ENCODE measurements around the gene NFE2.
"Not testable (repeated sequence)": the region's sequence is repeated elsewhere in the genome, so short reads cannot be mapped to it uniquely, and the experiment has no call there.

Gene NFE2

DNA sequence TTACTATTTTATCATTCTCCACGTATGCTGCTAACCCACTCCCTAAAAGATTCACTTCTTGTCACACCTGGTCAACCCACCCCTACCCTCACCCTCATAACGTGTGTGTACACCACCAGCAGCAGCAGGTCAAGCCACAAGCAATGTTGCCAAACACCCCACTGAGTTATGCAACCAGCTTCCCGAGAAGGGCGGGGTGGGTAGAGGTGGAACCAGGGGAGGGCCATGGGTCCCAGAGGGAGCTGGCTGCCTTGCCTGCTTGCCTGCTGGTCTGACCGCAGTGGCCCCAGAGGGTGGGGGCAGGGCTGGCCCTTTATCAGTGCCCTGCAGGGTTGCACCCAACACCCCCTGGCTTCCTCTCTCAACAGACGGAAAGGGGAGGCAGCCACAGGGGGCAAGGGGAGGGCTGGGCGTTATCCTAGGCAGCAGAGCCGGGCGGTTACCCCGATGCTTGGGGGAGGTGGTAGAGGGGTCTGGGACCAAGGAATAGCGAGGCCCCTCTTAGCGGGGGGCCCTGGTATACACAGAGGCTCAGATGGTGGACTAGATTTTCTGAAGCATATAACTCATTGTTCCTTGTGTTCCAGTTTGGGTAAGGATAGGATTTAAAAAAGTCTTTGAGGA, 3.5 kb upstream of the NFE2 start:
- DNase-seq, result no peak

DNA sequence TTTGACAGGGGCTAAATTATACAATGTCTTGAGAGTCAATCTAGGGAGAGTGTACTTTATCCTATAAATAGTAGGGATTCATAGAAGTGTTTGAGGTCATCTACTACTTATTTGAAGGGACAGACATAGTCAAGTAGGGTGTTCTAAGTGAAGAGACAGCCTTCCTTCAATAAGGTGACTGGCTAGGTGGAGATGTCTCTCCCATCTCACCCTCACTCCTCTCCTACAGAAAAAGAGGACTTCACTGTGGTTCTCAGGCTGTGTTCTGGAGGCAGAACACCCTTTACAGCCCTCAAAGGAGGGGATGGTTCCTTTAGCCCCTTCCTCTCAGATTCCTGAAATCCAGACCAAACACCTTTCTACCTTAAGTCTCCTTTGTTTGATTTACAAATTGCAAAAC, 2.8 kb upstream of the NFE2 start:
- DNase-seq, result no peak

DNA sequence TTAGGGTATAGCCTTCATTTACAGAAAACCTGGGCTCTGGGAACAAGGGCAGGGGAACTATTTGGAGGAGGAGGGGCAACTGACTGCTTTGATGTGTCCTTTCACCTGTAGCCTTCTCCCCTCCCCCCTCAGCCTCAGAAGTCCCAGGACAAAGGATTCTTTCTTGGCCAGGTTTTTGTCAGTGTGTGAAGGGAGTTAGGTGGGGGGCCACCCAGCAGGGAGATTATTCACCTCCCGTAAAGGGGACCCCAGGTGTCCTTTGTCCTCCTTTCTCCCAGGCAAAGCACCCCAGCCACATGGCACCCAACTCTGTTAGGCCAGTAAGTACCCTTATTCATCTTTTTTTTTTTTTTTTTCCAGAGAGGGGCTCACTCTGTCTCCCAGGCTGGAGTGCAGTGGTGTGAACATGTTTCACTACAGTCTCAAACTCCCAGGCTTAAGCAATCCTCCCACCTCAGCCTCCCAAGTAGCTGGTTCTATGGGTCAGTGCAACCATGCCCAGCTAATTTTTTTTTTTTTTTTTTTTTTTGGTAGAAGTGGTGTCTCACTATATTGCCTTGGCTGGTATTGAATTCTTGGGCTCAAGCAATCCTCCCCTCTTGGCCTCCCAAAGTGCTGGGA, 723 bp upstream of the NFE2 start:
- no peak for DNase-seq

DNA sequence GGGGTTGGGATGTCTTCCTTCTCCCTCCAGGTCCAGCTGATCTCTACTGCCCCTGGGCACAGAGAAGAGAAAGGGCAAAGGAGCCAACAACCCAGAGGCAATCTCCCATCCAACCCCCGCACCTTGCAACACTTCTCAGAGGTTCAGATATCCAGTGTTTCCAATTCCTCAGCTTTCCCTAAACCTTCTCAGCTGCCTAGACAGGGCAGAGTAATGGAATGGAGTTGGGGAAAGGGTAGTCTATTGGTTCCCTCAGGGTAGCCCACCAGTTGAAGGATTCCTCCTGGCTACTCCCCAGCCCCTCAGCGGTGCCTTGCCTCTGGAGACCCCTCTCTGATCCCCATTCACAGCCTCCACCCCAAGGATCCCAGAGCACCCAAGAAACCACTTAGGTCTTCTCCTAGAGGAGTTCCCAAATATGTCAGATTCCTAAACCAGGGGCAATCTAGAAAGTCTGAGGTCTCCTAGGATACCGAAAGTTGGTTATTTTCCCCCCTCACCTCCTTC, 537 bp downstream of the NFE2 start:
- no peak for DNase-seq

DNA sequence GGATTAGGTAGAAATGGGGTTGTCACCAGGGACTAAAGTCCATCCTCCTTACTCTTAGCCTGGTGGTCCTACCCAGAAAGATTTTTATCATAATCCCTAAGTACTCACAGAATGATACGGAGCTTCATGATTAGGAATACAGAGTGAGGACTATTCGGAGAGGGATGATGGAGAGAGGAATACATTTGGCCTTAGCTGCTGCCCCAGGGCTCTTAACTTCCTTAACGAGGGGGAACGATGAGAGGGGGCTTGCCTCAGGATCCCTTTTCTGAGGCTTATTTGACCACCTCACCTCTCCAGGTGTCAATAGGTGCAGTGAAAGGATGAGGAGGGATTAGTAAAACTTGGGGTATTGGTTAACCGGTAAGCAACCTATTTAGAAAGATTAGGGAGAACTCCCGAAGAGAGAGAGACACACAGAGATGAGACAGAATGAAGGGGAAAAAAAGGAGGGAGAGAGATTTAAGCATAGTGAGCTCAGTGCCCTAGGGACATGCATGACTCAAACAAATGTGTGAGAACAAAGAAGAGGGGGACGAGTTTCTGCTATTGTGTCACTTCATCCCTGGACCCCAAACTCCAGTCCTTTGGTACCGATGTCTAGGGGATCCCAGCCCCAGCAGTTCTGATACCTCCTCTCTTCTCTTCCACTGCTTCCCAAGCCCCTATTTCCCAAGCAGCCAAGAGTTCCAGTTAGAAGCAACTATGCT, 1.1 kb downstream of the NFE2 start:
- no peak for DNase-seq

DNA sequence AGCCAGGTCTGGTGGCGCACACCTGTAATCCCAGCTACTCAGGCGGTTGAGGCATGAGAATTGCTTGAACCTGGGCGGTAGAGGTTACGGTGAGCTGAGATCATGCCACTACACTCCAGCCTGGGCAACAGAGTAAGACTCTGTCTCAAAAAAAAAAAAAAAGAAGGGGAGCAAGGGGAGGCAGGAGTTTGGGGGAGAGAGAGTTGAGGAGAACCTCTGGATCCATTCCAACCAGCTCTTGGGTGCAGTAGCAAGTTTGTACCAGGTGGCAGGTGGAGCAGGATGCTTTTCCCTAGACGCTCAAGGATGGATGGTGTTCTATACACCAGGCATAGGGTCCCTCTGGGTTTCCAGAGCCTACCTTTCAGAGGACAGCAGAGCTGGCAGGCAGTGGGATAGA, 1.9 kb downstream of the NFE2 start:
- DNase-seq, result no peak

DNA sequence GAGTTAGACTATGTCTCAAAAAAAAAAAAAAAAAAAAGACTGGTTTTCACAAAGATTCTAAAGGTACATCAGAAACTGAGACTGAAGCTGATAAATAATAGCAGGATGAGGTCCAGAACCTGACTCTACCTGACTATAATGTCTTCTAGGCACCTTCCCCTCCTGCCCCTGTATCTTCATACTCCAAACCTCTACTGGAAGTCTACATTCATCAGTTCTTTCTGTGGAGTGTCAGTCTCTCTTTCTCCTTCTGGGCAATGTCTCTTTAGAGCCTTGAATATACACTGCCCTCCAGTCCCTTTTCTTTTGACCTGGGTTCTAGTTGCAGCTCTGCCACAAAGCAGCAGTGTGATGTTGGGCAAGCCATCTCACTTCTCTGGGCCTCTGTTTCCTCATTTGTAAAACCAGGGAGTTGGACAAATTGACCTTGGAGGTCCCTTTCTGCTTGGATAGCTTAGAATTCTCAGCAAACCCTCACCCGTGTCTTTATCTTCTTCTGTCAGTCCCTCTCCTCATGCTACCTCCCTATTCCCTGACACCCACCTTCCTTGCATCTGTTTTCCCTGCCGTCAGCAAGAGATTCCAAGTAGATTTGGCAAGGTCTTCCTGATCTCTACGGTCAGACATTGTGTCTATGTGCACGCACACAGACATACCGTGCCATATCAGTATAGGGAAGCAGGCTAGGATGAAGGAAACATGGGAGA, 4.3 kb downstream of the NFE2 start:
- DNase-seq, result no peak

DNA sequence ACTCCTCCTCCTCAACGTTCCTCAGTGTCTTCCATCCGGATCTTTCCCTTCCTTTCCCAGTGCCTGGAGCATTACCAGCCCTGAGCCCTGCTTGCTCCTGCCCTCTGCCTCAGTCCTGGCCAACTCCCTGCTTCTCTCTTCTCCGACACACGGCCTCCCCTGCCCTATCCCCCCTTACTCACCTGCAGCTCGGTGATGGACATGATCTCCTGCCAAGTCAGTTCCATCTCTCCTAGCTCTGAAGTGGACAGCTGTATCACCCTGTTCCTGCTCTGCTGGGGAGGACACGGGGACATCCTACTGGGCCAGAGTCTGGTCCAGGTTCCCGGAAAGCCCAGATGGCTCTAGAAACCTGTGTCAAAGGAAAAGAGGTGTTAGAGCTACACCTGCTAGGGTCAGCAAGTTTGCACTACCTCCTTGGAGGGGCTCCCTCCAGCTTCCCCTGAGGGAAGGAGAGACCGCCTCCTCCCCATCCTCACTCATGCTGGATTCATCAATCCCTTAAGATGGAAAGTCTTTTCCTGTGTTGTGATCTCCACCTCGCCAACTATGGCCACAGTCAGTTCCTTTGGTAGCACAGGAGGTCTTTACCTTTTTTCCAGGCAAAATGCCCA, 5.8 kb downstream of the NFE2 start:
- DNase-seq, result no peak

DNA sequence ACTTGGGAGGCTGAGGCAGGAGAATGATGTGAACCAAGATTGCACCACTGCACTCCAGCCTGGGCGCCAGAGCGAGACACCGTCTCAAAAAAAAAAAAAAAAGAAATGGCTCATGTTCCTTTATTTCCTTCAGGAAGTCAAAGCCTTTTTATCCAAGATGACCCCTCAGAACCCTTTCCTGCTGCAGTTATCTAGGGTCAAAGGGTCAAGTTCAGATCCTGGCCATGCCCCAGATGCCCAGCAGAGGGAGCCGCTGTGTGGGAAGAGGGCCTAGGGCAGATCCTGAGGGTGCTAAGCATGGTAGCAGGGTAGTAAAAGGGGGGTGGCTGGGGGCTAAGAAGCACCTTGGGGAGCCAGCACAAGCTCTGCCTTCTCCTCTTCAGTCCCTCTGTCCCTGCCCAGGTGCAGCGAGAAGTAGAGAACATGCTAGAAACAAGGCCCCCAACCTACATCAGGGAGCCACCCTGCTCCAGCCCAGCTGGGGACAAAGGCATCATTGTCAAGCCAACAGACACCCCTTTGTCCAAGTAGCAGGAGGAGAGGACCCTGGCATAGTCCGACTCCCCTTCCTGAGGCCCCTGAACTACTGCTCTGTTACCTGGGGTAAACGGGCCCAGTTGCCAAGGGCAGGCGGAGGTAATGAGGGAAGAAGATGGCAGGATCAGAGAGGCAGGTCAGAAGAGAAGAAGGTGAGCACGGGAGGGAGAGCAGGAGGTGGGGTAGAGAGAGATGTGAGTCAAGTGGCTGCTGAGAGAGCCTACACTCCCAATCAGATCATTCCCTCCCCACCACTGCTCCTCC, 6.5 kb downstream of the NFE2 start:
- DNase-seq, result peak; percentile 33

DNA sequence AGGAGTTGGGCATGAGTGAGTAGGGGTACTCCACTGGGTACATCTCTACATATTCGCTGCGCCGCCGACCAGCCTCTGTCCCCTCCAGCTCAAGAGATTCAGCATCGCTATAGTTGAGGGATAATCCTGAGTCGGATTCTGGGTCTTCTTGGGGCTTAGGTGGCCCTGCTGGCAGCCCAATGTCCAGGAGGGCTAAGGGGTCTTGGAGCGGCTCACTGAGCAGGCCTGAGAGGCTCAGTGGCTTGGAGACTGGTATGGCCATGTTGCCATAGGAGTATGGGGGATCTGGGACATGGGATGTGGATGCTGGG, 7.9 kb downstream of the NFE2 start:
- no peak for DNase-seq

DNA sequence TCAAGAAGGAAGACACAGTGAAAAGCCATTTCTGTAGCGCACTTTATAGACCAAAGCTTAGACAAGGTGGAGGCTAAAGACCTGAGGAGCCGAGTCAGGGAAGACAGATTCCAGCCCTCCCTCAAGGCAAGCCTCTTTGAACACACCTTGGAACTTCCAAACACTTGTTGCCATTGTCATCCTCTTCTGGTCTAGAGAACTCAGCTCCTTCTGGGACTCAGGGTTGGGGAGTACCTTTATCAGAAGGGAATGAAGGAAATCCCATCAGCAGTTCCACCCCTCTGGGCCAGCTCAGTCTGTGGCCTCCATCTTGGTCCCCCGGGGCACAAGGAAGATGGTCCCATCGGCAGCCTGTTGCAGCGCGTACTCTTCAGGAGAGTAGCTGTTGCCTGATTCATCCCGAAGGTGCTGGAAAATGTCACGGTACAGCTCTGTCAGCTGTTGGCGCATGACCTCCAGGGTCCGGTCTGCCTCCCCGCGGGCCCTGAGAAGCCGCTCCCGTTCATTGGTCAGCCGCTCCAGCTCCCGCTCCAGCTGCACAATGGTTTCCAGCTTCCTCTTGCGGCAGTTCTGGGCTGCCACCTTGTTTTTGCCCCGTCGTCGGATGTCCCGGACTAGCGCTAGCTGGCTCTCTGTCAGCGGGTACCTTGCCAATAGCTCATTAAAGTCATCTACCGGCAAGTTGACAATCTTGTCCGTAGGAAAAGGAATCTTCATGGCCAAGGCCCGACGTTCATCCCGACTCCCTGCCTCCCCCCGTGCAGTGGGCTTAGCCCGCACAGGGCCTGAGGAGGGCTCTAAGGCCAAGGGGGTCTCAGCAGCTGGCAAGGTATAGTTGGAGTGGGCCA, 8.5 kb downstream of the NFE2 start:
- no peak for DNase-seq

DNA sequence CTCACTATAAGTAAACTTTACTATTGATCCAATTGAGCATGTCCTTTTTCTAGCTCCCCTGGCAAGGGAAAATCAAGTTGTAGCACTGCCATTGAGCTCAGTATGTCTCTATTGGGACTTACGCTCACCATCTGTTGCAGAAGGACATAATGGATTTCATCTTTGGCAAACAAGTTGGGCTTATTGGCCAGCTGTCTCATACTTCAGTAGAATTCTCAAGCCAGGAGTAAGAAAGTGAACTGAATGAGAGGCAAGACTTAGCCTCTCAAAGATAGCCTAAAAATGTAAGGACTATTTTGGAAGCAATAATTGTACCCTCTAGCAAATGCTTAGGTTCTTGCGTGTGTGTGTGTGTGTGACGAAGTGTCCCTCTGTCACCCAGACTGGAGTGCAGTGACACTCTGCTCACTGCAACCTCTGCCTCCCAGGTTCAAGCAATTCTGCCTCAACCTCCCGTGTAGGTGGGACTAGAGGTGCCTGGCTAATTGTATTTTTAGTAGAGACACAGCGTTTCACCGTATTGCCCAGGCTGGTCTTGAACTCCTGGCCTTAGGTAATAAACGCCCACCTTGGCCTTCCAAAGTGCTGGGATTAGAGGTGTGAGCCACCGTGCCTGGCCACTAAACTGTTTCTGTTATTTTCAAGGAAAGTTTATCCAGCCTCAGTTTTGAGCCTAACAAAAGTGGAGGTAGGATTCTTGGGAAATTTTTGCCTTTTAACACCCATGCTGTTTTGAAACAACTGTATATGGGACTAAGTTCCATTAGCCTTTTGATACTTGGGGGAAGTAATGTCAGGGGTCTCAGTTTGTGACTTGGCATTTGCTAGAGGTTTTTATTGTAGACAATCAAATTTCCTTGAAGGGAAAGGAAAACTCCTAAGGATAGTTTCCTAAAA, 13.3 kb downstream of the NFE2 start:
- DNase-seq, result no peak

DNA sequence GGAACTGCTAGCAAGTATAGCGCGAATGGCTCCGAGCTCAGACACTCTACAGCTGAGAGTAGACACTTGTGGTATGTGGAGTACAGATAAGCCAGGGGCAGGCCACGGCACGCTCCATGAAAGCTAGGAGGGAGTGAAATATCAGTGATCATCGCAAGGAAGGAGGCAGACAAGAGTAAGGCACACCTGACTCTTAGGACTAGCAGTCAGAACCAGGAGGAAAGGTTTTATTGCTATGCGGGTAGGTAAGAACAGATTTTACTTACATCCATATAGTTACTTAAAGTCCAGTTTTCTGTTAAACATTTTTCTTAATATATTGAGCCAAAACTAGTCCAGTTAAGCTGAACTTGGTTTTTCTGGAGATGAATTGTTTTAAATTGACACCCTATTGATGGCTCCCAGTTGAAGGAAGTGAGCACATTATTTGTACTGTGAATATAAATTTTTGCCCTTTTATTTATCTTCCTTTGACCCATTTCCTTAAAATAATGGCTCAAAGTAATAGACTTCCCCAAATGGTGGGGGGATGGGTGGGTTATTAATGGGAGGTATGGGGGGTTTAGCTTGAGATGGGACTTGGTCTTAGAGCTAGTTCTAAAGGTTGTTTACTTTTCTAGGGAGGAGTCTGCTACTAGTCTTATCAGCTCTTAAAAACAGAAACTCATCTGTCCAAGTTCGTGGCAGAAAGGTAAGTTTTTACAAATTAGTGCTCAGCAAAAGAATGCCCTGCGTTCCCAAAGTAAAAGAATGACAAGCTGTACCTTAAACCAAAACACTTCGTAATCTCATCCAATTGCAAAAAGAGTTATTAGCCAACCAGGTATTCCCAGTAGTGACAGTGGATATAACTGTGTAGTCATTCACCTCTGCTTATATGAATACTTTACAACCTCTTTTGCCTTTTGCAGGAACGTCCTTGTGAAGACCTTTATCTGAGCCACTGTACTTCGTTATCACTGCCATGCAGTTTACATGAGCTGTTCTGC, 14.5 kb downstream of the NFE2 start:
- DNase-seq, result no peak

DNA sequence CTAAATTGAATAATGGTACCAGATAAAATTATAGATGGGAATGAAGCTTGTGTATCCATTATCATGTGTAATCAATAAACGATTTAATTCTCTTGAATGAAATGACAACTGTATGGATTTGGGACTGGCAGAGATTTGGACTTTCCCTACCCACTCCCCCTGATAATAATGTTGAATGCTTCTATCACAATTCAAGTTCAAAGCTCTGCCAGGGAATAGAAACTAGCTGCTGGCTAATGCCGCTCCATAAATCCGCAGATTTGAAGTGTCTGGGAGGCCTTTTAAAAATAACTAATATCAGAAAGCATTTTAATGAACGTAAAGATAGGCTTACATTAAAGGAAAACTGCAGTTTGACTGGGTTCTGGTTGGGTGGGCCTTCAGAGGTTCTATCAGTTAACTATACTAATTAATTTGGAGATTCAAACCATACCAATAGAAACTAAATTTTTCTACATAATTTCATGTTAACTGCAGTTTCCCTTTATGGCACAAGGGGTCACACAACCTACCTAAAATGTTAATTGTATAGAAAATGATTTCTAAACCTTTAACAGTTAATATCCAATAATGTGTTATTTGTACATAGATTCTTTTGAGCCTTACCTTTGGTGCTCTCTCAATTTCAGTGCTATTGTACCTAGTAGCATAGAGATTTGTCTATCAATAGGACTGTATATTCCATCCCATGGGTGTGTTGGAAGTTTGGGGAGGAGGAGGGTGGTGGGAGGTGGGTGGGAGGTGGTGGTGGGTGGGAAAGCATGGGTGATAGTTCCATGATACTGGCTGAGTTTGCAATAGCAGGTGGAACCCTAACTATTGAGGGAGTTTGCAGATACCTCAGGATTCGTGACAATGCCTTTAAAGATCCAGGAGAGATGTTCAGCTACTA, 15.4 kb downstream of the NFE2 start:
- DNase-seq, result no peak

DNA sequence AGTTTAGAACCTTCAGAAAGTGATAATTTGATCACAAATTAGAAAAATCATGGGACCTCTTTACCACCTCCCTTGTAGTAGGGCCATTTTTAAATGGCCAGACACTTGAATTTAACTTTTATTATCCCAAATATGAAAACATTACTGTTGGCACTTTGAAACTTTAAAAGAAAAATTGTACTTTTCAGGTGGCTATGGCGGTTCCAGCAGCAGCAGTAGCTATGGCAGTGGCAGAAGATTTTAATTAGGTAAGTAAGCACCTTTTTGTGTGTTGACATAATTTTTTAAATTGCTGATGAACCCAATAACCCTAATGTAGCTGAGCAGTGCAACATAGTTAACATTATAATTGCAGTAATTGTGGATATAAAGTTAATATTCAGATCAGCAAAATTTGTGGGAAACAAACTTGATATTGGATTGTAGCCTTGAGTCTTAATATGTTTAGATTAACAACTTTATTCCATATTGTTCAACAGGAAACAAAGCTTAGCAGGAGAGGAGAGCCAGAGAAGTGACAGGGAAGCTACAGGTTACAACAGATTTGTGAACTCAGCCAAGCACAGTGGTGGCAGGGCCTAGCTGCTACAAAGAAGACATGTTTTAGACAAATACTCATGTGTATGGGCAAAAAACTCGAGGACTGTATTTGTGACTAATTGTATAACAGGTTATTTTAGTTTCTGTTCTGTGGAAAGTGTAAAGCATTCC, 16.6 kb downstream of the NFE2 start:
- DNase-seq, result not testable (repeated sequence)

DNA sequence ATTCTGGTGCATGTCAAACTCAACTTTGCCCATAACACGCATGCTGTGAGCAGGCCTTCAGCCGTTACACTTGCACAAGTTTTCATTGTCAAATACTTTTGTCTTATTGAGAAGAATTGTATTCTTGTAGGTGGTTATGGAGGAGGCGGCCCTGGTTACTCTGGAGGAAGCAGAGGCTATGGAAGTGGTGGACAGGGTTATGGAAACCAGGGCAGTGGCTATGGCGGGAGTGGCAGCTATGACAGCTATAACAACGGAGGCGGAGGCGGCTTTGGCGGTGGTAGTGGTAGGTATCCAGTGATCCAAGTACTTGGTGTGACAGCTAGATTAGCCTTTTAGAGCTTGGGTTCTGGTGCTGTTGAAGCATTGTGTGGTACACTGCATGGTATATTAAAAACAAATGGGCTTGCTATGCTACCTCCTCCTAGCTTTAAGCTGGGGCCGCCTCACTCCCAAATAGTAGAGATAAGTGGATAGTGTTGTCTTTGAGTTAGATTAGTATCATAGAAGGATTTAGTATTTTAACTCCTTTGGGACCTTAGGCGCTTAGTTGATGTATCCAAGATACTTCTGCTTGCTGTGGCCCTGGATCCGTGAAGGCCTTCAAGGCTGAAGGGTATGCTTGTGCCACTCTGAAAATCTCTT, 17.7 kb downstream of the NFE2 start:
- DNase-seq, result no peak

DNA sequence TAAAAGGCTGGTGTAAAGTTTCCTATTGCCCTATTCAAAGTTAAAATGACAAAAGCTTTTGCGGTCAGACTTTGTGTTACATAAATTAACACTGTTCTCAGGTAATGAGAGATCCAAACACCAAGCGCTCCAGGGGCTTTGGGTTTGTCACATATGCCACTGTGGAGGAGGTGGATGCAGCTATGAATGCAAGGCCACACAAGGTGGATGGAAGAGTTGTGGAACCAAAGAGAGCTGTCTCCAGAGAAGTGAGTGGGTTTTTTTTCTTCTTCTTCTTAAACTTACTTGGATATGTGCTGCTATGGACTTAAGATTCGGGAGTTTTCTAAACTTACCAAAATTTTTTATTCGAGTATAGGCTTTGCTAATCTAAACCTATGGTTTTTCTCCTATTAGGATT, 19.1 kb downstream of the NFE2 start:
- DNase-seq, result not testable (repeated sequence)
